GM23338 (cell line): ENCODE data around the gene MAGEB3. TPM values are rescaled to one million over a fixed set of nuclear protein-coding genes. Genes with fewer than 3 reads are reported as not detected.

Experiments
- ATAC-seq: fragments of 200-7000 bp; cut with Tn5 transposase; 3 replicates; pipeline ENCODE4 v1.9.1; 2020
- DNase-seq: peaks from one replicate; pipeline ENCODE4 v3.0.0-alpha.2; 2015; ENCODE audit warnings: low spot score
- H2AFZ ChIP-seq: fragments of 200-600 bp; sonication (generic); 2 replicates; pipeline ENCODE4 v1.8.0; 2016; ENCODE audit warnings: antibody characterized with exemption, mild to moderate bottlenecking, moderate library complexity
- H3F3A ChIP-seq: fragments of 200-600 bp; sonication (generic); replicated peaks from 2 replicates; pipeline ENCODE4 v1.8.0; 2017; ENCODE audit warnings: antibody characterized with exemption, mixed run types, low read depth
- H3K27ac ChIP-seq: fragments of 200-600 bp; sonication (generic); 2 replicates; pipeline ENCODE4 v1.6.1; 2016; ENCODE audit warnings: low read depth
- H3K27me3 ChIP-seq: fragments of 200-600 bp; sonication (generic); 2 replicates; pipeline ENCODE4 v1.8.0; 2016; ENCODE audit warnings: mild to moderate bottlenecking, mixed run types, moderate library complexity; ENCODE audit not compliant: insufficient read depth
- H3K36me3 ChIP-seq: fragments of 200-600 bp; sonication (generic); 2 replicates; pipeline ENCODE4 v1.8.0; 2016; ENCODE audit warnings: mild to moderate bottlenecking; ENCODE audit not compliant: insufficient read depth
- H3K4me1 ChIP-seq: fragments of 200-600 bp; sonication (generic); 2 replicates; pipeline ENCODE4 v1.8.0; 2016; ENCODE audit warnings: mild to moderate bottlenecking, moderate library complexity; ENCODE audit not compliant: insufficient read depth
- H3K4me2 ChIP-seq: fragments of 200-600 bp; sonication (generic); 2 replicates; pipeline ENCODE4 v1.7.1; 2017; ENCODE audit warnings: mixed run types
- H3K4me3 ChIP-seq: fragments of 200-600 bp; sonication (generic); 2 replicates; pipeline ENCODE4 v1.6.1; 2016; ENCODE audit warnings: mixed run types
- H3K79me2 ChIP-seq: fragments of 200-600 bp; sonication (generic); replicated peaks from 2 replicates; pipeline ENCODE4 v1.8.0; 2017; ENCODE audit warnings: mild to moderate bottlenecking; ENCODE audit not compliant: insufficient read depth
- H3K9me2 ChIP-seq: fragments of 200-600 bp; sonication (generic); 2 replicates; pipeline ENCODE4 v1.8.0; 2017; ENCODE audit not compliant: insufficient read depth
- H4K20me1 ChIP-seq: fragments of 200-600 bp; sonication (generic); replicated peaks from 2 replicates; pipeline ENCODE4 v1.8.0; 2017; ENCODE audit warnings: mild to moderate bottlenecking; ENCODE audit not compliant: insufficient read depth
- H3K27ac Mint-ChIP-seq: 2 replicates; pipeline ENCODE4 v1.8.0; 2020; ENCODE audit warnings: inconsistent platforms, mild to moderate bottlenecking, moderate library complexity, mixed read lengths
- H3K27me3 Mint-ChIP-seq: 3 replicates; pipeline ENCODE4 v1.8.0; 2022; ENCODE audit warnings: low read depth, mild to moderate bottlenecking, moderate library complexity, mixed read lengths, inconsistent platforms; ENCODE audit not compliant: insufficient read depth, poor library complexity
- H3K36me3 Mint-ChIP-seq: 3 replicates; pipeline ENCODE4 v1.8.0; 2021; ENCODE audit warnings: low read depth, mild to moderate bottlenecking, inconsistent platforms, moderate library complexity, mixed read lengths
- H3K4me1 Mint-ChIP-seq: 3 replicates; pipeline ENCODE4 v1.8.0; 2020; ENCODE audit warnings: mild to moderate bottlenecking, inconsistent platforms, mixed read lengths
- H3K4me3 Mint-ChIP-seq: 3 replicates; pipeline ENCODE4 v1.8.0; 2021; ENCODE audit warnings: moderate library complexity, mild to moderate bottlenecking, inconsistent platforms, mixed read lengths
- H3K9me3 Mint-ChIP-seq: 3 replicates; pipeline ENCODE4 v1.8.0; 2020; ENCODE audit warnings: moderate library complexity, mild to moderate bottlenecking, inconsistent platforms, mixed read lengths
- JUNB ChIP-seq: IDR thresholded peaks from one replicate; pipeline ENCODE4 v1.6.1; 2016; ENCODE audit warnings: antibody characterized with exemption; ENCODE audit not compliant: unreplicated experiment
- NANOG ChIP-seq: IDR thresholded peaks from 2 replicates; pipeline ENCODE4 v1.6.1; 2016; ENCODE audit warnings: antibody characterized with exemption, borderline replicate concordance
- ZNF331 ChIP-seq: fragments of 250-450 bp; sonication (Bioruptor Pico); IDR thresholded peaks from 2 replicates; pipeline ENCODE4 v1.5.0; 2020; ENCODE audit warnings: low read depth, mild to moderate bottlenecking, moderate library complexity
- polyA plus RNA-seq: library from polyadenylated mRNA; unstranded; fragments of >200 nt; fragmentation: Nextera tagmentation; extraction: Ambion mirVana; gene quantifications from 2 replicates; pipeline ENCODE4 v1.2.1, GENCODE V29; 2016
- total RNA-seq: library from RNA; depleted of rRNA; stranded (reverse); fragments of >200 nt; shearing (Covaris generic); gene quantifications from 2 replicates; pipeline ENCODE4 v1.2.3, GENCODE V29; 2014
- TF ChIP-seq, protein P1 (sequence below): fragments of 250-450 bp; sonication (Bioruptor Pico); IDR thresholded peaks from 2 replicates; pipeline ENCODE4 v1.5.0; 2020; ENCODE audit warnings: mild to moderate bottlenecking, moderate library complexity
- TF ChIP-seq, protein P2 (sequence below), 2 experiments: fragments of 200-600 bp in 1 of 2; sonication (generic) in 1 of 2; conservative IDR thresholded peaks; 2 replicates each; pipeline versions ENCODE4 v1.5.1 to v1.6.1; 2016 to 2017; ENCODE audit warnings: antibody characterized with exemption in 2 of 2, low read depth in 2 of 2, mild to moderate bottlenecking in 2 of 2, moderate library complexity in 1 of 2
- TF ChIP-seq, protein P3 (sequence below): IDR thresholded peaks from one replicate; pipeline ENCODE4 v1.6.1; 2018; ENCODE audit warnings: antibody characterized with exemption; ENCODE audit not compliant: unreplicated experiment

MAGEB3 gene
- total and polyA plus RNA-seq, 2 experiments from 2014 or later = not detected

DNA sequence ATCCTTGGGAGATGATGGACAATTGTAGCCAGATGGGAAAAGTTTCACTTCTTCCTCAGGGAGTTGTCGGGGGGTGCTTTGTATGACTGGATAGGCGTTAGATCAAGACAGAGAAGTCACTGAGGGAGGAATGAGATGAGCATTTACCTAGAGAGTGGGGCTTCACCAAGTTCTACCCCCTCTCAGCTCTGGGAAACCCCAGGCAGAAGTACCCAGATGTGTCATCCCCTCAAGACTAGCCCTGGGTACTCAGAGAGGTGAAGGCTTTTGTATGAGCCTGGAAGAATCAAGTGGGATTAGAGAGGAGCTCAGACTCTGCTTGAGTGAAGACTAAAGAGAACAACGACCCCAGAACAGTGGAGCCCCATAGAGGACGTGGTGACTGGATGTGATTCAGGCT, 18.4 kb downstream of the MAGEB3 start (continued):
- TF ChIP-seq, protein P1, sequence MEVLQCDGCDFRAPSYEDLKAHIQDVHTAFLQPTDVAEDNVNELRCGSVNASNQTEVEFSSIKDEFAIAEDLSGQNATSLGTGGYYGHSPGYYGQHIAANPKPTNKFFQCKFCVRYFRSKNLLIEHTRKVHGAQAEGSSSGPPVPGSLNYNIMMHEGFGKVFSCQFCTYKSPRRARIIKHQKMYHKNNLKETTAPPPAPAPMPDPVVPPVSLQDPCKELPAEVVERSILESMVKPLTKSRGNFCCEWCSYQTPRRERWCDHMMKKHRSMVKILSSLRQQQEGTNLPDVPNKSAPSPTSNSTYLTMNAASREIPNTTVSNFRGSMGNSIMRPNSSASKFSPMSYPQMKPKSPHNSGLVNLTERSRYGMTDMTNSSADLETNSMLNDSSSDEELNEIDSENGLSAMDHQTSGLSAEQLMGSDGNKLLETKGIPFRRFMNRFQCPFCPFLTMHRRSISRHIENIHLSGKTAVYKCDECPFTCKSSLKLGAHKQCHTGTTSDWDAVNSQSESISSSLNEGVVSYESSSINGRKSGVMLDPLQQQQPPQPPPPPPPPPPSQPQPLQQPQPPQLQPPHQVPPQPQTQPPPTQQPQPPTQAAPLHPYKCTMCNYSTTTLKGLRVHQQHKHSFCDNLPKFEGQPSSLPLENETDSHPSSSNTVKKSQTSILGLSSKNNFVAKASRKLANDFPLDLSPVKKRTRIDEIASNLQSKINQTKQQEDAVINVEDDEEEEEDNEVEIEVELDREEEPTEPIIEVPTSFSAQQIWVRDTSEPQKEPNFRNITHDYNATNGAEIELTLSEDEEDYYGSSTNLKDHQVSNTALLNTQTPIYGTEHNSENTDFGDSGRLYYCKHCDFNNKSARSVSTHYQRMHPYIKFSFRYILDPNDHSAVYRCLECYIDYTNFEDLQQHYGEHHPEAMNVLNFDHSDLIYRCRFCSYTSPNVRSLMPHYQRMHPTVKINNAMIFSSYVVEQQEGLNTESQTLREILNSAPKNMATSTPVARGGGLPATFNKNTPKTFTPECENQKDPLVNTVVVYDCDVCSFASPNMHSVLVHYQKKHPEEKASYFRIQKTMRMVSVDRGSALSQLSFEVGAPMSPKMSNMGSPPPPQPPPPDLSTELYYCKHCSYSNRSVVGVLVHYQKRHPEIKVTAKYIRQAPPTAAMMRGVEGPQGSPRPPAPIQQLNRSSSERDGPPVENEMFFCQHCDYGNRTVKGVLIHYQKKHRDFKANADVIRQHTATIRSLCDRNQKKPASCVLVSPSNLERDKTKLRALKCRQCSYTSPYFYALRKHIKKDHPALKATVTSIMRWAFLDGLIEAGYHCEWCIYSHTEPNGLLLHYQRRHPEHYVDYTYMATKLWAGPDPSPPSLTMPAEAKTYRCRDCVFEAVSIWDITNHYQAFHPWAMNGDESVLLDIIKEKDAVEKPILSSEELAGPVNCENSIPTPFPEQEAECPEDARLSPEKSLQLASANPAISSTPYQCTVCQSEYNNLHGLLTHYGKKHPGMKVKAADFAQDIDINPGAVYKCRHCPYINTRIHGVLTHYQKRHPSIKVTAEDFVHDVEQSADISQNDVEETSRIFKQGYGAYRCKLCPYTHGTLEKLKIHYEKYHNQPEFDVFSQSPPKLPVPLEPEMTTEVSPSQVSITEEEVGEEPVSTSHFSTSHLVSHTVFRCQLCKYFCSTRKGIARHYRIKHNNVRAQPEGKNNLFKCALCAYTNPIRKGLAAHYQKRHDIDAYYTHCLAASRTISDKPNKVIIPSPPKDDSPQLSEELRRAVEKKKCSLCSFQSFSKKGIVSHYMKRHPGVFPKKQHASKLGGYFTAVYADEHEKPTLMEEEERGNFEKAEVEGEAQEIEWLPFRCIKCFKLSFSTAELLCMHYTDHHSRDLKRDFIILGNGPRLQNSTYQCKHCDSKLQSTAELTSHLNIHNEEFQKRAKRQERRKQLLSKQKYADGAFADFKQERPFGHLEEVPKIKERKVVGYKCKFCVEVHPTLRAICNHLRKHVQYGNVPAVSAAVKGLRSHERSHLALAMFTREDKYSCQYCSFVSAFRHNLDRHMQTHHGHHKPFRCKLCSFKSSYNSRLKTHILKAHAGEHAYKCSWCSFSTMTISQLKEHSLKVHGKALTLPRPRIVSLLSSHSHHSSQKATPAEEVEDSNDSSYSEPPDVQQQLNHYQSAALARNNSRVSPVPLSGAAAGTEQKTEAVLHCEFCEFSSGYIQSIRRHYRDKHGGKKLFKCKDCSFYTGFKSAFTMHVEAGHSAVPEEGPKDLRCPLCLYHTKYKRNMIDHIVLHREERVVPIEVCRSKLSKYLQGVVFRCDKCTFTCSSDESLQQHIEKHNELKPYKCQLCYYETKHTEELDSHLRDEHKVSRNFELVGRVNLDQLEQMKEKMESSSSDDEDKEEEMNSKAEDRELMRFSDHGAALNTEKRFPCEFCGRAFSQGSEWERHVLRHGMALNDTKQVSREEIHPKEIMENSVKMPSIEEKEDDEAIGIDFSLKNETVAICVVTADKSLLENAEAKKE (CRISPR knock-in tag) = no peak
- no peak for TF ChIP-seq ZNF331
- TF ChIP-seq, protein P2, sequence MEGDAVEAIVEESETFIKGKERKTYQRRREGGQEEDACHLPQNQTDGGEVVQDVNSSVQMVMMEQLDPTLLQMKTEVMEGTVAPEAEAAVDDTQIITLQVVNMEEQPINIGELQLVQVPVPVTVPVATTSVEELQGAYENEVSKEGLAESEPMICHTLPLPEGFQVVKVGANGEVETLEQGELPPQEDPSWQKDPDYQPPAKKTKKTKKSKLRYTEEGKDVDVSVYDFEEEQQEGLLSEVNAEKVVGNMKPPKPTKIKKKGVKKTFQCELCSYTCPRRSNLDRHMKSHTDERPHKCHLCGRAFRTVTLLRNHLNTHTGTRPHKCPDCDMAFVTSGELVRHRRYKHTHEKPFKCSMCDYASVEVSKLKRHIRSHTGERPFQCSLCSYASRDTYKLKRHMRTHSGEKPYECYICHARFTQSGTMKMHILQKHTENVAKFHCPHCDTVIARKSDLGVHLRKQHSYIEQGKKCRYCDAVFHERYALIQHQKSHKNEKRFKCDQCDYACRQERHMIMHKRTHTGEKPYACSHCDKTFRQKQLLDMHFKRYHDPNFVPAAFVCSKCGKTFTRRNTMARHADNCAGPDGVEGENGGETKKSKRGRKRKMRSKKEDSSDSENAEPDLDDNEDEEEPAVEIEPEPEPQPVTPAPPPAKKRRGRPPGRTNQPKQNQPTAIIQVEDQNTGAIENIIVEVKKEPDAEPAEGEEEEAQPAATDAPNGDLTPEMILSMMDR (conservative IDR thresholded peaks at IDR 0.05; ENCODE audit: low read depth in 2 of 2) = no peak
- TF ChIP-seq JUNB = no peak
- no peak for TF ChIP-seq NANOG

DNA sequence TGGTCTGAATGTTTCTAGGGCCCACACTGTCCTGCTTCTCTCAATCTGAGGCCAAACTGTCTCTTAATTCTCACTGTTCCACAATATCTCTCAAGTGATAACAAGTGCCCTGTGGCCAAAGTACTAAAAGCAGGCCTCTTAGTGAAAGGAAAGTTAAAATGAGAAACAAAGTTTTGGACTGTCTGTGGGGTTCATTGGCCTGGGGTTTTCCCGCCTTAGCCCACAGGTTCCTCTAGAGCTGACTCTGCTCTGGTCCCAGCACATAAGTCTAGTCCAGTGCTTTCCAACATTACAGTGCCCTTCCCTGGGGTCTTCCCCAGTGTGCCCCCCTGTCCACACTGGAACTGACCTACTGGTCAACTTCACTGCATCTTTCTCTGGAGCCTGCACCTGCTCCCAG, 22.8 kb downstream of the MAGEB3 start:
- H3K27ac ChIP-seq = no peak overlapping the region
- Mint-ChIP-seq H3K4me3 (no peak overlapping the region), H3K9me3 (peaks cover 39% of the 10 kb centered on the region), H3K27ac (no peak overlapping the region), H3K27me3 (peaks cover 3% of the 10 kb centered on the region), H3K4me1 (no peaks in the 10 kb centered on the region), H3K36me3 (peaks cover 24% of the 10 kb centered on the region)
- DNase-seq (no peak), ATAC-seq (no peak)
- H3K36me3 ChIP-seq = no peaks in the 10 kb centered on the region
- no peaks in the 10 kb centered on the region for H3K4me1 ChIP-seq
- no peak overlapping the region for H3K4me3 ChIP-seq
- H3K27me3 ChIP-seq = no peaks in the 10 kb centered on the region
- no peaks in the 10 kb centered on the region for H3F3A ChIP-seq
- H3K4me2 ChIP-seq = no peak overlapping the region
- no peak overlapping the region for H2AFZ ChIP-seq
- H3K9me2 ChIP-seq = no peaks in the 10 kb centered on the region
- no peaks in the 10 kb centered on the region for H4K20me1 ChIP-seq
- H3K79me2 ChIP-seq = no peaks in the 10 kb centered on the region
- TF ChIP-seq, protein P3, sequence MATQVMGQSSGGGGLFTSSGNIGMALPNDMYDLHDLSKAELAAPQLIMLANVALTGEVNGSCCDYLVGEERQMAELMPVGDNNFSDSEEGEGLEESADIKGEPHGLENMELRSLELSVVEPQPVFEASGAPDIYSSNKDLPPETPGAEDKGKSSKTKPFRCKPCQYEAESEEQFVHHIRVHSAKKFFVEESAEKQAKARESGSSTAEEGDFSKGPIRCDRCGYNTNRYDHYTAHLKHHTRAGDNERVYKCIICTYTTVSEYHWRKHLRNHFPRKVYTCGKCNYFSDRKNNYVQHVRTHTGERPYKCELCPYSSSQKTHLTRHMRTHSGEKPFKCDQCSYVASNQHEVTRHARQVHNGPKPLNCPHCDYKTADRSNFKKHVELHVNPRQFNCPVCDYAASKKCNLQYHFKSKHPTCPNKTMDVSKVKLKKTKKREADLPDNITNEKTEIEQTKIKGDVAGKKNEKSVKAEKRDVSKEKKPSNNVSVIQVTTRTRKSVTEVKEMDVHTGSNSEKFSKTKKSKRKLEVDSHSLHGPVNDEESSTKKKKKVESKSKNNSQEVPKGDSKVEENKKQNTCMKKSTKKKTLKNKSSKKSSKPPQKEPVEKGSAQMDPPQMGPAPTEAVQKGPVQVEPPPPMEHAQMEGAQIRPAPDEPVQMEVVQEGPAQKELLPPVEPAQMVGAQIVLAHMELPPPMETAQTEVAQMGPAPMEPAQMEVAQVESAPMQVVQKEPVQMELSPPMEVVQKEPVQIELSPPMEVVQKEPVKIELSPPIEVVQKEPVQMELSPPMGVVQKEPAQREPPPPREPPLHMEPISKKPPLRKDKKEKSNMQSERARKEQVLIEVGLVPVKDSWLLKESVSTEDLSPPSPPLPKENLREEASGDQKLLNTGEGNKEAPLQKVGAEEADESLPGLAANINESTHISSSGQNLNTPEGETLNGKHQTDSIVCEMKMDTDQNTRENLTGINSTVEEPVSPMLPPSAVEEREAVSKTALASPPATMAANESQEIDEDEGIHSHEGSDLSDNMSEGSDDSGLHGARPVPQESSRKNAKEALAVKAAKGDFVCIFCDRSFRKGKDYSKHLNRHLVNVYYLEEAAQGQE = no peak
